PC-3 (cell line): ENCODE measurements around the gene MAPK8. TPM values are rescaled to one million over a fixed set of nuclear protein-coding genes. Genes with fewer than 3 reads are reported as not detected.

Experiments
- ATAC-seq: fragments of 200-7000 bp; cut with Tn5 transposase; 2 replicates; pipeline ENCODE4 v1.9.1; 2020; ENCODE audit warnings: mild to moderate bottlenecking, moderate library complexity
- BruUV-seq: library from RNA; stranded (reverse); fragments of 400-500 nt; replicated peaks from 2 replicates; lab custom pipeline; 2021; lab: Mats Ljungman, UMichigan
- CTCF ChIA-PET: fragments of 300-600 bp; sonication (Branson Sonifier 250); formaldehyde crosslinking; loops from one replicate; lab custom pipeline; 2022; ENCODE audit warnings: antibody characterized with exemption; lab: Charles Lee
- POLR2A ChIA-PET: fragments of 300-600 bp; sonication (Branson Sonifier 250); formaldehyde crosslinking; loops from one replicate; lab custom pipeline; 2022; ENCODE audit warnings: antibody characterized with exemption; ENCODE audit not compliant: unreplicated experiment; lab: Charles Lee
- DNase-seq: peaks from one replicate; pipeline ENCODE4 v3.0.0-alpha.2; 2015
- H2AFZ ChIP-seq: fragments of 300-600 bp; sonication (generic); 2 replicates; pipeline ENCODE4 v1.6.0; 2016; ENCODE audit warnings: antibody characterized with exemption, low read length
- H3F3A ChIP-seq: fragments of 300-600 bp; sonication (generic); one replicate; pipeline ENCODE4 v1.6.0; 2017; ENCODE audit warnings: antibody characterized with exemption, low read length, control low read depth, mild to moderate bottlenecking; ENCODE audit not compliant: unreplicated experiment
- H3K27ac ChIP-seq: fragments of 300-600 bp; sonication (generic); 2 replicates; pipeline ENCODE4 v1.5.1; 2016; ENCODE audit warnings: mild to moderate bottlenecking, low read length
- H3K27me3 ChIP-seq: fragments of 300-600 bp; sonication (generic); 2 replicates; pipeline ENCODE4 v1.6.1; 2016; ENCODE audit warnings: low read length, mixed read lengths
- H3K36me3 ChIP-seq: fragments of 300-600 bp; sonication (generic); 2 replicates; pipeline ENCODE4 v1.6.1; 2016; ENCODE audit warnings: low read depth, mixed run types, low read length, mixed read lengths
- H3K4me1 ChIP-seq: fragments of 300-600 bp; sonication (generic); 2 replicates; pipeline ENCODE4 v1.5.1; 2016; ENCODE audit warnings: low read length; ENCODE audit not compliant: insufficient read depth
- H3K4me2 ChIP-seq: fragments of 300-600 bp; sonication (generic); 2 replicates; pipeline ENCODE4 v1.6.0; 2016; ENCODE audit warnings: low read length
- H3K4me3 ChIP-seq: fragments of 300-600 bp; sonication (generic); 2 replicates; pipeline ENCODE4 v1.5.1; 2016; ENCODE audit warnings: mild to moderate bottlenecking, low read length, mixed read lengths
- H3K79me2 ChIP-seq: fragments of 300-600 bp; sonication (generic); 2 replicates; pipeline ENCODE4 v1.6.1; 2017; ENCODE audit warnings: low read length, mixed read lengths
- H3K9ac ChIP-seq: fragments of 300-600 bp; sonication (generic); 2 replicates; pipeline ENCODE4 v1.6.0; 2016; ENCODE audit warnings: mild to moderate bottlenecking, low read length
- H3K9me2 ChIP-seq: fragments of 300-600 bp; sonication (generic); replicated peaks from 2 replicates; pipeline ENCODE4 v1.6.1; 2016; ENCODE audit warnings: mixed run types, low read length, mixed read lengths
- H3K9me3 ChIP-seq: fragments of 300-600 bp; sonication (generic); 2 replicates; pipeline ENCODE4 v1.6.1; 2016; ENCODE audit warnings: low read length, mixed read lengths
- H4K20me1 ChIP-seq: fragments of 300-600 bp; sonication (generic); 2 replicates; pipeline ENCODE4 v1.6.1; 2016; ENCODE audit warnings: low read length, mixed read lengths
- EZH2 ChIP-seq: fragments of 300-600 bp; sonication (generic); IDR thresholded peaks from one replicate; pipeline ENCODE4 v1.6.1; 2017; ENCODE audit warnings: antibody characterized with exemption, mild to moderate bottlenecking, low read length; ENCODE audit not compliant: unreplicated experiment
- EZH2phosphoT487 ChIP-seq: fragments of 300-600 bp; sonication (generic); IDR thresholded peaks from 2 replicates; pipeline ENCODE4 v1.6.1; 2018; ENCODE audit warnings: mild to moderate bottlenecking, antibody characterized with exemption, low read length, borderline replicate concordance
- intact Hi-C: fragments of 100-400 bp; cut with micrococcal nuclease; formaldehyde crosslinking; loops from 2 replicates; pipeline ENCODE4 v1.9.0; 2023
- total RNA-seq: library from RNA; depleted of rRNA; stranded (reverse); fragments of >200 nt; gene quantifications from 2 replicates; pipeline ENCODE4 v1.2.3, GENCODE V29; 2014; rRNA removed
- TF ChIP-seq, protein P1 (sequence below): fragments of 300-600 bp; sonication (generic); conservative IDR thresholded peaks from 2 replicates; pipeline ENCODE4 v1.5.1; 2017; ENCODE audit warnings: antibody characterized with exemption, low read depth, mild to moderate bottlenecking, low read length

The MAPK8 gene
- total RNA-seq, 1 experiment from 2014 or later, result 26.6 TPM

DNA sequence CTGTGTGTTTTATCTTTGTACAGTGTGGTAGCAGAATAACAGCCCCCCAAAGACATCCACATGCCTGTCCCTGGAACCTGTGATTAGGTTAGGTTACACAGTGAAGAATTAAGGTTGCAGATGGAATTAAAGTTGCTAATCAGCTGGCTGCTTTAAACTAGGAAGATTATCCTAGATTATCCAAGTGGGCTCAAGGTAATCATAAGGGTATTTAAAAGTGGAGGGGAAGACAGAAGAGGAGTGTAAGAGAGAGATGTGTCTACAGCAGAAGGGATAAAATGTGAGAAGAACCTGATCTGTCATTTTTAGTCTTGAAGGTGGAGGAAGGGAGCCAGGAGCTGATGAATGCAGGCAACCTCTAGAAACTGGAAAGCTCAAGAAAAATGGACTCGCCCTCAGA lies 180.8 kb downstream of the MAPK8 start:
- Histone ChIP-seq H3K27ac (no peak overlapping the region), H3K36me3 (no peaks in the 10 kb centered on the region), H3K4me2 (no peak overlapping the region), H3K4me1 (no peaks in the 10 kb centered on the region), H3K79me2 (no peaks in the 10 kb centered on the region), H4K20me1 (no peaks in the 10 kb centered on the region), H3F3A (no peaks in the 10 kb centered on the region), H3K27me3 (no peaks in the 10 kb centered on the region), H3K4me3 (no peak overlapping the region), H3K9me3 (no peaks in the 10 kb centered on the region), H3K9me2 (no peaks in the 10 kb centered on the region), H3K9ac (no peak overlapping the region), H2AFZ (no peak overlapping the region)
- TF ChIP-seq EZH2 (no peak), EZH2phosphoT487 (no peak)
- TF ChIP-seq, protein P1, sequence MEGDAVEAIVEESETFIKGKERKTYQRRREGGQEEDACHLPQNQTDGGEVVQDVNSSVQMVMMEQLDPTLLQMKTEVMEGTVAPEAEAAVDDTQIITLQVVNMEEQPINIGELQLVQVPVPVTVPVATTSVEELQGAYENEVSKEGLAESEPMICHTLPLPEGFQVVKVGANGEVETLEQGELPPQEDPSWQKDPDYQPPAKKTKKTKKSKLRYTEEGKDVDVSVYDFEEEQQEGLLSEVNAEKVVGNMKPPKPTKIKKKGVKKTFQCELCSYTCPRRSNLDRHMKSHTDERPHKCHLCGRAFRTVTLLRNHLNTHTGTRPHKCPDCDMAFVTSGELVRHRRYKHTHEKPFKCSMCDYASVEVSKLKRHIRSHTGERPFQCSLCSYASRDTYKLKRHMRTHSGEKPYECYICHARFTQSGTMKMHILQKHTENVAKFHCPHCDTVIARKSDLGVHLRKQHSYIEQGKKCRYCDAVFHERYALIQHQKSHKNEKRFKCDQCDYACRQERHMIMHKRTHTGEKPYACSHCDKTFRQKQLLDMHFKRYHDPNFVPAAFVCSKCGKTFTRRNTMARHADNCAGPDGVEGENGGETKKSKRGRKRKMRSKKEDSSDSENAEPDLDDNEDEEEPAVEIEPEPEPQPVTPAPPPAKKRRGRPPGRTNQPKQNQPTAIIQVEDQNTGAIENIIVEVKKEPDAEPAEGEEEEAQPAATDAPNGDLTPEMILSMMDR, result no peak
- DNase-seq (no peak), ATAC-seq (no peak)
- ChIA-PET POLR2A (no interaction called here), CTCF (no interaction called here)
- BruUV-seq, result no TSS peak
- intact Hi-C loops, result no loop called here

Other genes starting within 250 kb of the MAPK8 start
- gene FRMPD2, start 32.0 kb upstream of the MAPK8 start, total RNA-seq, result 0.11 and 0.35 TPM in 2 replicates